ENCODE results near the gene NHERF1. TPM values are rescaled to one million over a fixed set of nuclear protein-coding genes. Genes with fewer than 3 reads are reported as not detected.

Gene NHERF1
- total and polyA plus RNA-seq, 2 of the 13 experiments (the other 11 are each of a cell fraction or from before 2014, with no cell fraction given): 169 to 269 TPM

GRCh38 chr17:74780443-74781238 is 32.2 kb downstream of the NHERF1 start (continued):
- TF ChIP-seq ARID5B (CRISPR knock-in tag; IDR thresholded peaks at IDR 0.05) (peak; percentile 41; the same call in 1 of the 2 replicates), PLSCR1 (CRISPR knock-in tag; IDR thresholded peaks at IDR 0.05; ENCODE audit: borderline replicate concordance) (no peak), KLF9 (CRISPR knock-in tag; IDR thresholded peaks at IDR 0.05; ENCODE audit: low read depth) (no peak), ZNF318 (CRISPR knock-in tag; IDR thresholded peaks at IDR 0.05) (no peak), ZNF770 (CRISPR knock-in tag; IDR thresholded peaks at IDR 0.05) (no peak), KLF15 (CRISPR knock-in tag; IDR thresholded peaks at IDR 0.05; ENCODE audit: borderline replicate concordance) (no peak), KLF12 (CRISPR knock-in tag; IDR thresholded peaks at IDR 0.05; ENCODE audit: borderline replicate concordance) (no peak), ZNF850 (CRISPR knock-in tag; conservative IDR thresholded peaks at IDR 0.05) (no peak), ZNF510 (CRISPR knock-in tag; IDR thresholded peaks at IDR 0.05; ENCODE audit: low read depth) (no peak), FIP1L1 (IDR thresholded peaks at IDR 0.05; ENCODE audit: borderline replicate concordance, insufficient read depth, low read depth, low read length) (no peak), NR2F2 (IDR thresholded peaks at IDR 0.05; ENCODE audit: borderline replicate concordance, low read depth) (no peak), RFX1 (IDR thresholded peaks at IDR 0.05) (no peak)
